HS-5 (cell line): ENCODE measurements around the gene PDE11A.

Experiments used
- DNase-seq: peaks from one replicate; pipeline ENCODE4 v3.0.0-alpha.2; 2012; ENCODE audit warnings: low read depth

The PDE11A gene

GRCh38 chr2:177625744-177626650 lies 446.6 kb downstream of the PDE11A start:
- DNase-seq, result no peak

- no peak for DNase-seq
Measured at GRCh38 chr2:177622521-177622920, 450.1 kb downstream of the PDE11A start.

GRCh38 chr2:177619986-177620385 lies 452.6 kb downstream of the PDE11A start:
- no peak for DNase-seq

GRCh38 chr2:177619461-177619860 lies 453.1 kb downstream of the PDE11A start:
- no peak for DNase-seq

DNA sequence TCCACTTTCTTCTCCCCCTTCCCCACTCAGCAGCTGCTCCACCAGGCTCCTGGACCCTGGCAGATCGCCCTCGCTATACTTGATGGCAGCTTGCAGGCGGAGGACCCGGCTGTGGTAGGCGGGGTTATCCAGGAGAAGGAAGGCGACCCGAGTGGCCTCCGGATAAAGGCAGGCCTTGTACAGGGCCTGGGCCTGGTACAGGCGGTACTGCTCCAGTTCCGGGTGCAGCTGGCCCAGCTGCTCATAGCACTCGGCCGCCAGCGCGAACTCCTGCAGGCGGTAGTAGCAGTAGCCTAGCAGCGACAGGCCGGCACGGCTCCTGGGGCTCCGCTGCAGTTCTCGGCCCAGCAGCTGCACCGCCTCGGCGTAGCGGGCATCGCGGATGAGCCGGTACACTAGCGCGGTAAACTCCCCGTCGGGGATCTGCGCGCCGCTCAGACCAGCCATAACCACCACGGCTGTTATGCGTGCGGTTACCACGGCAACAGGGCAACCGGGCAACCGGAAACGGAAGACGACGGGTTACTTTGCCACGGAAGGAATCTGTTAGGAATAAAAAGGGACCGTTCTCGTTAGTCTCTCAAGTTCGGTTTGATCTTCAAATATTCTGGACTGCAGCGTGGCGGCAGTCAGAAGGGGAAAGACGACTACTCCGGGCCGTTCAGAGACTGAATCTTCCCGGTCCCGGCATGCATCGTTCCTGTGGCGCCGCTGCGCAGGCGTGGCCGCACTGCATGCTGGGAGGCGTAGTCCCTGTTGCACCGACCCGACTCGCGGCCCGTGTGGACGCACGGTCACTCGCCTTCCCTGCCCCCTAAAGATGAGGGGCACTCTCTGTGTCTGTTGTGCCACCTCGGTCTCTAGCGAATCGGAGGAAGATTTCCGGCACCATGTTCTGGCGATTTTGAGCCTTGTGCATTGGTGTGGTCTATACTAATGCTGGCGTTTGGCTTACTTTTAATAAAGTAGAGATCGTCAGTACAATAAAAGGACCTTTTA lies 454.0 kb downstream of the PDE11A start:
- peak; percentile 87 for DNase-seq

DNA sequence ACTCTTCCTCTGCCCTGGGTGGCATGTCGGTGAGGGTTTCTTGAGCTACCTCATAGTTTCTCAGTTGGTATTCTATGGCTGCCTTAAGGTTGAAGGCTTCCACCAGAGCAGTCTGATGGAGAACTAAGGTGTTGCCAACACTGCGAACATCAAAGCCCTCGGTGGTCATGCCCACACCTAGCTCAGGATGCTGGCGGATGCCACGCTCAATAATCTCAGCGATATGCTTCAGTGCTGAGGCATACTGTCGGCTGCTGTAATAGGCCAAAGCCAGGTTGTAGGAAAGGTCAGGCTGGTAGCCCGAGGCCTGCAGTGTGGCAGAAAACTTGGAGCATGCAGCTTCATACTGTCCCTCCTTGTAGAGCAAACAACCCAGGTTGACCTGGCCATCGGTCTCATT lies 454.7 kb downstream of the PDE11A start:
- DNase-seq, result no peak

- no peak for DNase-seq
Measured at GRCh38 chr2:177616731-177617130, 455.8 kb downstream of the PDE11A start.

GRCh38 chr2:177616066-177616465 lies 456.5 kb downstream of the PDE11A start:
- DNase-seq, result no peak

DNA sequence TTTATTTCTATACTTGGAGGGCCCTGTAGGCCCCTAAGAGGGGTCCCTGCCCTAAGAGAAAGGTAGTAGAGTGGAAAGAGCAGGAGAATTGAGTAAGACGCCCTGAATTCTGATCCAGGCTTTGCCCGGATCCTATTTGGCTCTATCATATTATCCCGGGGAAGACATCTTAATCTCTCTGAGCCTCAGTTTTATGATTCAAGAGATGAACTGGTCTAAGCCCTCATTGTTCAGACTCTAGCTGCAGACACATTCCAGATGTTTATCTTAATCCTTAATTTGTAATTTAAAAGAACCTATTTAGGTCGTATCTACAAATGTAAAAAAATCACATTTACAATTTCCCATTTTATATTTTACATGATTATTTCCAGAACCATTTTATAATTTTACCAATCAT lies 459.9 kb downstream of the PDE11A start:
- DNase-seq, result no peak

DNA sequence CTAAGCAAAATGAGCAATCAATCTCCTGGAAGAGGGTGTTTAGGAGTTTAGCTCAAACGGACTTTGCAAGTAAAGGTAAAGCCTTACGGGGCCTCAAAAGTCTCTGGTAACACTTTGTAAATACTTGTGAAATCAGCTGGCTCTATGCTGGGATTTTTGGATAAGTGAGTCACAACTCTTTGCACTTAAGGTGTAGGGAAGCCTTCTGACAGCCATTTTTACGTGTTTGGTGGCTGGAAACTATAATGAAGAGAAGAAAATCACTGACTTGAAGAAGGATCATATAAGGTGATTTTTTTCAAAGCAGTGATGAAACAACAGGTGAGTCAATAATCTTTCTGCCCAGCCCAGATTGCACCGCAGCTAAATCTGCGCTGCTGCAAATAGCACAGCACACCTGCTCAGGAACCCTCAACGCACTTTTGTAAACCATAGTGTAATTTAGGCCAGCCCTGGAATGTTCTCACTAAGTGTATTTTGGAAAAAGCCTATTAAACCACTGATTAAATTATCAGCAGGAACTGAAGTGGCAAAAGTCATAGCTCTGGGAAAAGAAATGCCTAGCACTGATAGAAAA lies 461.2 kb downstream of the PDE11A start:
- DNase-seq, result no peak

- no peak for DNase-seq
Measured at GRCh38 chr2:177610813-177611212, 461.8 kb downstream of the PDE11A start.

GRCh38 chr2:177606636-177607035 lies 465.9 kb downstream of the PDE11A start:
- no peak for DNase-seq

DNA sequence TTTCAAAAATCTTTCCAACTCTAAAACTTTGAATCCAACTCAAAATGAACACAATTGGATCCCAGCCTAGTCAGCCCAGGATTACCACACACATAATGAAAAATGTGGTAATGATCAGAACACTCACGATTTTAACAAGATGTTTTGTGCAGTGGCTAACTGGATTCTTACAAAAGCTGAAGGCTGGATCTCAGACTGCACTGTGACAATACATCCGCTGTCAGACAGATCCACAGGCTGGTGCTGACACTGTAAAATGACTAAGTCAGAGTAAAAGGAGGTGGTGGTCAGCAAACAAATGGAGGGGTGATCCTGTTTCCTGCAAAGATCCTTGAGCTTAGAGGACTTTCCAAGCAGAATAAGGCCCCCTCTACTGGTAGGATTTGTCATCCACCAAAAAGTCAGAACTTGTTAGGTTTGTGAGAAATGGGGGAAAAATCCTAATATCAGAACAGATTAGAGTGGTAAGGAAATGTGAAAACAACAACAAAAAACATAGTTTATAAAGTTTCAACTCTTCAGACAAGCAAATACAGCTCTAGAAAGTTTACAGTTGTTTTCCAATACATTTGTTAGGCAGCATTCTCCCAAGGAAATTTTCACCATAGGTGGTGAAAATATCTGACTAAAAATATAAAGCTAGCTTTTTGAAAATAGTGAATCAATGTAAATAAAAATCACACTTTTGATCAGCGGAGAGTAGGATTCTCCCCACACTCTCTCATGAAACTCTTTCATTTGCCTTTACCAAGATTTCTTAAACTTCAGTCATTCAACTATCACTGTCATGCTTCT lies 468.1 kb downstream of the PDE11A start:
- DNase-seq, result peak; percentile 68

GRCh38 chr2:177603768-177604167 lies 468.8 kb downstream of the PDE11A start:
- DNase-seq, result no peak

DNA sequence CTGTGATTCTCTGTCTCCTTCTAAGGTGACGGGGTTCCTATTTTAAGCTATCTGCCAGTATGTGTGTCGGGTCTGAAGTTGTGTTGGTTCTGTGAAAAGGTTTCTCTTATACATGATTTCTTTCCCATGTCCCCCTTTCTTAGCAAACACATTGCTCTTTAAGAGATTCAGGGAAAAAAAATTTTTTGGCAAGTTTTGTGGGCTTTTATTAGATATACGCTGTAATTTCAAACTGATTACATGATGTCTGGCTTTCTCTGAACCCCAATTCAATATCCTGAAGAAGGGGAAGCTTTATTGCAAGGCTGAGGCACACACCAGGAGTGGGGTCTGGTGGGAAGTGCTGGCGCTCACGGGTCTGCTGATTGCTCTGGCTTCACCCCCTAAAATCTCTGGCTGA lies 469.4 kb downstream of the PDE11A start:
- no peak for DNase-seq

- no peak for DNase-seq
Measured at GRCh38 chr2:177602611-177603164, 469.9 kb downstream of the PDE11A start.

DNA sequence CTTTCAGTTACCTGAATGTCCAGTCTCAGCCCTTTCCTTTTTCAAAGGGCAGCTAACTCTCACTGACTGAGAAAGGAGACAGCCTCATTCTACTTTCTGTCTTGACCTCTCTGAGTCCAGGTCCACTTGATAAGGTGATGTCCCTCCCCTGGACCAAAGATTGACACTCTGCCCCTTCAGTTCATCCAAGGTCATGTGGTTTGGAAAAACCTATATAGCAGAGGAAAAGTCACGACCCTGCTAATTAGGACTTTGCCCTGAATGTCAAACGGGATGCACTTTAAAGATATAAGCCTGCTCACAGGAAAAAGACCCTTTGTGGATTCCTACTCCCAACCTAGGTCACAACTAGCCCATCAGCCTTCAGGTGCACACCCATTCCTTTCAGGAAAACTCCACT lies 471.7 kb downstream of the PDE11A start:
- no peak for DNase-seq

GRCh38 chr2:177599956-177600355 lies 472.6 kb downstream of the PDE11A start:
- no peak for DNase-seq

DNA sequence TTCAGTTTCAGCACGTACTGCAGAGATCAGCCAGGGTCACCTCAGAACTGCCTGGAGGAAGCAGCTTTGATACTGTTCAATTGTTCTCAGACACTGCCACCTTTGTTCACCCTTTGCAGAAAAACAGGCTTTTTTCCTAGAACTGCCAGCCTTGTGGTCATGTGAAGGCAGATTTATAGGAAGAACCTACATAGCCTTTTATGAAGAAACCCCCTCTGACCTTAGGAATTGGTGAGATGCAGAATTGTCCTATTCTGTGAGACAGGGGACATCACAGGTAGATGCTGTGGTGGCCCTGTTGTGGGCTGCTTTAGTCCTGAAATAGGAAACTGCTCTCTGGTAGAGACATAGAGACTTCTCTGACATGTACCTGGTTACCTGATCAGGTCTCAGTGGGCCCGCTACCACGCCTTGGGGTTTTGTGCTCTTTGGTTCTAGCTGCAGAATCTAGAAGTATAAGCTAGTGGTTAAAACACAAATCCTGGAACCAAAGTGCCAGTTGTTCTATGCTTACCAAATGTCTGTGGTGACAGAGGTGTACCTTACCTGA lies 473.4 kb downstream of the PDE11A start:
- DNase-seq, result no peak

DNA sequence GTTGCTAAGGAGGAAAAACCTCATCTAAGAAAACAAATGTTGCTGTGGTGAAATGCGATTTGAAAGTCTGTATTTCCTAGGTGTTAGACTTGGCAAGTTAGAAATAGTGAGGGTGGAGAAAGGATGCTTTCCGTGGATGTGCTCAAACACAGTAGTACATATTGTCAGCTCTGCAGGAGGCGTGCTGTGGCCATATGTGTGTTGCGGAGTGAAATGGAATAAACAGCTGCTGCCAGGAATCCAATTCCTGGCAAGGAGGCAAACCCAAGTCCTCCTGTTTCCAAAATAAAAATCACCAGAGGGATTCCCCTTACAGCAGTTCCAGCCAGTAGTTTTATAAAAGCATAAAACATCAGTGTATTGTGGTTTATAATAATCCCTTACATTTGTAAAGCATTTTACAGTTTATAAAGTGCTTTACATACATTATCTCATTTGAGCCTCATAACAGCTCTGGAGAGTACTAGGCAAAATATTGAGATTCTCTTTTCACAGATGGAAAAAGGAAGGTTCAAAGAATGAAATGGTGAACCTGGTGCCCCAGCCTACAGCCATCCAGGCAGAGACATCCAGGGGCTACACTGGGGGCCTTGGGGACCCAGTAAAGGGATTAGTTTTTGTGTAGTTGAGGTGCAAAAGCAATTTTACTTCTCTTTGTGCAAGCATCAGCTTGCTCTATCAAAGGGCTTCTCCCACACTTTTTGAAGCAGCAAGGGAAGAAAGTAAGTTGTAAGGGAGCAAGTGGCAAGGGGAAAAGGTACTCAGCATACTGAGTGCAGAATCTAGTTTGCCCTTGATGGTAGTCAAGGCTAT lies 474.0 kb downstream of the PDE11A start:
- no peak for DNase-seq
